H7 (cell line): ENCODE data around the gene TBC1D24. TPM values are rescaled to one million over a fixed set of nuclear protein-coding genes. Genes with fewer than 3 reads are reported as not detected.

ENCODE experiments used
- DNase-seq: peaks from one replicate; pipeline ENCODE4 v3.0.0; 2012
- H3K27me3 ChIP-seq: 2 replicates; pipeline ENCODE4 v1.6.0; 2011; ENCODE audit warnings: mild to moderate bottlenecking, low read length; ENCODE audit not compliant: control insufficient read depth, insufficient read depth
- H3K36me3 ChIP-seq: replicated peaks from 2 replicates; pipeline ENCODE4 v1.5.1; 2011; ENCODE audit warnings: low read length; ENCODE audit not compliant: control insufficient read depth, insufficient read depth
- H3K4me3 ChIP-seq: 2 replicates; pipeline ENCODE4 v1.5.1; 2011; ENCODE audit warnings: low read depth, mild to moderate bottlenecking, control low read depth, low read length, moderate library complexity; ENCODE audit not compliant: insufficient read depth
- total RNA-seq: library from RNA; depleted of rRNA; stranded (reverse); fragments of >200 nt; shearing (Covaris generic); gene quantifications from 2 replicates; pipeline ENCODE4 v1.2.3, GENCODE V29; 2014

The TBC1D24 gene
- total RNA-seq, 1 experiment from 2014 or later = 12.3 TPM

DNA sequence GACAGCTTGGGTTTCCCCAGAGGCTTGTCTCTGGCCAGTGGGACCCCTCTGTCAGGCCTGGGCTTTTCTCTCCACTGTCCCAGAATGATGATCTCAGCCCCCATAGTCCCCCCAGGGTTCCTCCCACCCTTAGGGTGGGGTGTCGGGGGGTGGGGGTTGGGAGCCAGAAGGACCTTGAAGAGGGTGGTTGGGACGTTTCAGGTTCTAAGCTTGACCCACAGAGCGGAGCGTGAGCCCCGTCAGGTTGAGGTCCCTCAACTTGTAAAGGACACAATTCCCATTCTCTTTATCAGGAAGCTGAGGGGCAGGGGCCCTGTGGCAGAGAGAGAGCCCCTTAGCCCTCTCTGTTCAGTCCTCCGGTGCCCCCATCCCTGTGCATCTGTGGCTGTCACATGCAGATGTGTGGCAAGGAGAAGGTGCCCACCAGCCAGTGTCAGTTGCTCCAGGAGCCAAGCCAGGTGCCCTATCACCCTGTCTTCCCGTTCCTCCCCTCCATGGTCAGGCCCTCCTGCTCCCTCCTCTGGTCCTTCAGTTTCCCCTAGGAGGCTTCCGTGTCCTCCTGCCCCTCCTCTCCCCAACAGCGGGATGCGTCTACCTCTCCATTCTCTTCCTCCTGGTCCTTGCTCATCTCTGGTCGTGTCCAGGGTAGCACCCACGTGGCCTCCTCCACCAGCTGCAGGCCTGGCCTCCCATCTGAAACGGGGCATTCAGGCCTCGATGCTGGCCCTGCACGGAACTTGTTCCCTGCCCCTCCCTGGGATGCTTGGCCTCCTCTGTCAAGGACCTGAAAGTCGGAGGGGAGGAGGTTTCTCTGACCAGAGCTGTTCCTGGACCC lies 5.3 kb upstream of the TBC1D24 start:
- H3K36me3 ChIP-seq = no peaks in the 10 kb centered on the region; the same call in 1 of the 2 replicates
- H3K27me3 ChIP-seq = peaks cover 56% of the 10 kb centered on the region
- DNase-seq = peak; percentile 71
- no peak overlapping the region for H3K4me3 ChIP-seq

DNA sequence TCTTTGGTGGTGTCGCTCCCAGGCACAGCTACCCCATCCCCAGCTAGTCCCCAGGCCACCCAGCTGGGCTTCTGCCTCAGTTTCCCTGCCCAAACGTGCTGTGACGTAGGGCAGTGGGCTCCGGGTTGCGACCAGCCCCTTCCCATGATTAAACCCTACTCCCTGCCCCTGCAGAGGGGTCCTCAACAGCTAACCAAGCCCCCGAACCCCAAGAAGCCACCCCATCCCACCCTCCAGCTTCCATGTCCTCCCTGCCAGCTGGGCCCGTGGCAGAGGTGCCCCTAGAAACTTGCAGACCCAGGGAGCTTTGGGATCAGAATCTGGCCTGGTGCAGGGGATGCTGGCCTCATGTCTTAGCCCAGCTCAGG lies 4.7 kb upstream of the TBC1D24 start:
- H3K27me3 ChIP-seq = peaks cover 56% of the 10 kb centered on the region
- no peaks in the 10 kb centered on the region; the same call in 1 of the 2 replicates for H3K36me3 ChIP-seq
- no peak overlapping the region for H3K4me3 ChIP-seq
- no peak for DNase-seq

DNA sequence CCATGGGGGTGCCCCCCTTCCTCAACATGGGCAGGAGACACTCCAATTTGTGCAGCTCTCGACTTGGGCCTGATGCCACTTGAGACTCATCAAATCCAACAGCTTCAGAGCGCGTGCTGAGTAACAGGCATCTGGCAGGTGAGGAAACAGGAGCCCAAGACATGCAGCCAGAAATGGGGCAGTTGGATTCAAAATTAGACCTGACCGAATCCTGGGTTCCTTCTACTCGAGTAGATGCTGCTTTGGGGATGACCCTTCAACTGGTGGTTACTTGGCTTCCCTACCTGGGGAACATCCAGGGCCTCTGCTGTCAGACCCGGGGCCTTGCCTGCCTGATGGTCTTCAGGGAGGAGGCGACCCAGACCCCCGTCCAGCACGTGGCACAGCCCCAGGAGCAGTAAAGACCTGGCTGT lies 4.3 kb upstream of the TBC1D24 start:
- Histone ChIP-seq H3K4me3 (no peak overlapping the region), H3K27me3 (peaks cover 56% of the 10 kb centered on the region), H3K36me3 (no peaks in the 10 kb centered on the region)
- DNase-seq = no peak

DNA sequence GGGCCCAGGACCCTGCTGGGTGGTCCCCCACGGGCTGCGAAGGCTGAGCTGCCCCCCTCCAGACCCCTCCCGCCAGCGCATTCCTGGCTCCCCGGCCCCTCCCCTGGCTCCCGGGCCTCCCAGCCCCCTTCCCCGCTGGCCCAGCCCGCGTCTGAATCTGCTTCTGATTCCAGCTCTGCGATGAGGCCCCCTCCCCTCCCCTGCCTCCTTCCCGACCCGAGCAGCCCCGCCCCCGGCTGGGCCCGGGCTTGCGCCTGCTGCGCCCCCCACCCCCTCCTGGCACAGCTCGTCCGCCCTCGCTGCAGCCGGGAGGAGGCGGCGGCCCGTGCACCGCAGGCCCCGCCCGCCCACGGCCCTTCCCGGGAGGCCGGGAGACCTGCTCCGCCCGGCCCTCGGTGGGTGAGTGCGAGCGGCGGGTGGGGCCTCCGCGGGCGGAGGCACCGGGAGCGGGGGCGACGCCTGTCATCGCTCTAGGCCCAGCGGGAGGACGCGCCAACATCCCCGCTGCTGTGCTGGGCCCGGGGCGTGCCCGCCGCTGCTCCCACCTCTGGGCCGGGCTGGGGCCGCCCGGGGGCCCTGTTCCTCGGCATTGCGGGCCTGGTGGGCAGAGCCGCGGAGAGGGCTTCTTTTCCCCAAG lies 3.8 kb upstream of the TBC1D24 start, which contains the start of gene NTN3:
Gene NTN3 (plus strand): TSS at position 282 of the 637 bp plus-strand sequence. CDS start 405 bp downstream, outside the sequence.
- Histone ChIP-seq H3K27me3 (peaks cover 56% of the 10 kb centered on the region), H3K4me3 (peak within 1 kb of the TSS; percentile 37), H3K36me3 (no peaks in the 10 kb centered on the region)
- peak; percentile 96 for DNase-seq

DNA sequence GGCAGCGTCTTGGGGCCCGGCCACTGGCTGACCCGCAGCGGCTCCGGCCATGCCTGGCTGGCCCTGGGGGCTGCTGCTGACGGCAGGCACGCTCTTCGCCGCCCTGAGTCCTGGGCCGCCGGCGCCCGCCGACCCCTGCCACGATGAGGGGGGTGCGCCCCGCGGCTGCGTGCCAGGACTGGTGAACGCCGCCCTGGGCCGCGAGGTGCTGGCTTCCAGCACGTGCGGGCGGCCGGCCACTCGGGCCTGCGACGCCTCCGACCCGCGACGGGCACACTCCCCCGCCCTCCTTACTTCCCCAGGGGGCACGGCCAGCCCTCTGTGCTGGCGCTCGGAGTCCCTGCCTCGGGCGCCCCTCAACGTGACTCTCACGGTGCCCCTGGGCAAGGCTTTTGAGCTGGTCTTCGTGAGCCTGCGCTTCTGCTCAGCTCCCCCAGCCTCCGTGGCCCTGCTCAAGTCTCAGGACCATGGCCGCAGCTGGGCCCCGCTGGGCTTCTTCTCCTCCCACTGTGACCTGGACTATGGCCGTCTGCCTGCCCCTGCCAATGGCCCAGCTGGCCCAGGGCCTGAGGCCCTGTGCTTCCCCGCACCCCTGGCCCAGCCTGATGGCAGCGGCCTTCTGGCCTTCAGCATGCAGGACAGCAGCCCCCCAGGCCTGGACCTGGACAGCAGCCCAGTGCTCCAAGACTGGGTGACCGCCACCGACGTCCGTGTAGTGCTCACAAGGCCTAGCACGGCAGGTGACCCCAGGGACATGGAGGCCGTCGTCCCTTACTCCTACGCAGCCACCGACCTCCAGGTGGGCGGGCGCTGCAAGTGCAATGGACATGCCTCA lies 3.1 kb upstream of the TBC1D24 start:
- H3K36me3 ChIP-seq = no peaks in the 10 kb centered on the region
- peaks cover 56% of the 10 kb centered on the region for H3K27me3 ChIP-seq
- H3K4me3 ChIP-seq = peak overlapping the region; percentile 37
- no peak for DNase-seq

DNA sequence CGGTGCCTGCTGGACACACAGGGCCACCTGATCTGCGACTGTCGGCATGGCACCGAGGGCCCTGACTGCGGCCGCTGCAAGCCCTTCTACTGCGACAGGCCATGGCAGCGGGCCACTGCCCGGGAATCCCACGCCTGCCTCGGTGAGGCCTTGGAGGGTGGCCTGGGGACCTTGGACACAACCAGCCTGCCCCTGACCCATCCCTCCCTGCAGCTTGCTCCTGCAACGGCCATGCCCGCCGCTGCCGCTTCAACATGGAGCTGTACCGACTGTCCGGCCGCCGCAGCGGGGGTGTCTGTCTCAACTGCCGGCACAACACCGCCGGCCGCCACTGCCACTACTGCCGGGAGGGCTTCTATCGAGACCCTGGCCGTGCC lies 2.5 kb upstream of the TBC1D24 start:
- H3K4me3 ChIP-seq = no peak overlapping the region
- no peak for DNase-seq
- no peaks in the 10 kb centered on the region for H3K36me3 ChIP-seq
- peaks cover 56% of the 10 kb centered on the region for H3K27me3 ChIP-seq

DNA sequence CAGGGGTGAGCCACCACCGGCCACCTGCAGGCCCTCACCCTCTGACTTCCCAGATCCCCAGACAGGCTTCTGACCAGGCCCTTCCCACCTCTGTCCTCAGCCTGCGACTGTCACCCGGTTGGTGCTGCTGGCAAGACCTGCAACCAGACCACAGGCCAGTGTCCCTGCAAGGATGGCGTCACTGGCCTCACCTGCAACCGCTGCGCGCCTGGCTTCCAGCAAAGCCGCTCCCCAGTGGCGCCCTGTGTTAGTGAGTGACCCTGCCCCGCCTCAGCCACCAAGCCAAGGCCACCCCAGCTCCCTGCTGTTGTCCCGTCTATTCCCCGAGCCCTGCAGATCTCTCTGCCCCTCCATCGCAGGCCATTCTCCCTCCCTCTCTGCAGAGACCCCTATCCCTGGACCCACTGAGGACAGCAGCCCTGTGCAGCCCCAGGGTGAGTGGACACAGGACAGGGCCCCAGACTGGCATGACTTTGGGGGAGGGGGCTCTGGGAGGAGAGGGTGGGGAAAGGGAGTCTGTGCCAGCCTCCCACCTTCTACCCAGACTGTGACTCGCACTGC lies 2.0 kb upstream of the TBC1D24 start:
- peak; percentile 68 for DNase-seq
- Histone ChIP-seq H3K36me3 (no peaks in the 10 kb centered on the region), H3K27me3 (peaks cover 56% of the 10 kb centered on the region), H3K4me3 (peak overlapping the region; percentile 73)

DNA sequence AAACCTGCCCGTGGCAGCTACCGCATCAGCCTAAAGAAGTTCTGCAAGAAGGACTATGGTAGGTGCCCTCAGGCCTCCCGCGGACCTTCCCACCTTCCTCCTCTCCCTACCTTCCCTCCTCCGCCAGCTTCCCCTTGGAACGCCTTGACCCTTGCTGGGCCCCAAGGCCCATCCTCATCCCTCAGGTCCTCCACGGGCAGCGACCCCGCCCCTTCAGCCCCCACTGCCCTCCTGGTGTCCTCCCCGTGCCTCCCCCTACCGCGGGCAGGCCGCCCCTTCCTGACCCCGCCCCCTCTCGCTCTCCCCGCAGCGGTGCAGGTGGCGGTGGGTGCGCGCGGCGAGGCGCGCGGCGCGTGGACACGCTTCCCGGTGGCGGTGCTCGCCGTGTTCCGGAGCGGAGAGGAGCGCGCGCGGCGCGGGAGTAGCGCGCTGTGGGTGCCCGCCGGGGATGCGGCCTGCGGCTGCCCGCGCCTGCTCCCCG lies 1.4 kb upstream of the TBC1D24 start:
- Histone ChIP-seq H3K27me3 (peaks cover 52% of the 10 kb centered on the region), H3K36me3 (no peaks in the 10 kb centered on the region), H3K4me3 (peak overlapping the region; percentile 73)
- peak; percentile 87 for DNase-seq

DNA sequence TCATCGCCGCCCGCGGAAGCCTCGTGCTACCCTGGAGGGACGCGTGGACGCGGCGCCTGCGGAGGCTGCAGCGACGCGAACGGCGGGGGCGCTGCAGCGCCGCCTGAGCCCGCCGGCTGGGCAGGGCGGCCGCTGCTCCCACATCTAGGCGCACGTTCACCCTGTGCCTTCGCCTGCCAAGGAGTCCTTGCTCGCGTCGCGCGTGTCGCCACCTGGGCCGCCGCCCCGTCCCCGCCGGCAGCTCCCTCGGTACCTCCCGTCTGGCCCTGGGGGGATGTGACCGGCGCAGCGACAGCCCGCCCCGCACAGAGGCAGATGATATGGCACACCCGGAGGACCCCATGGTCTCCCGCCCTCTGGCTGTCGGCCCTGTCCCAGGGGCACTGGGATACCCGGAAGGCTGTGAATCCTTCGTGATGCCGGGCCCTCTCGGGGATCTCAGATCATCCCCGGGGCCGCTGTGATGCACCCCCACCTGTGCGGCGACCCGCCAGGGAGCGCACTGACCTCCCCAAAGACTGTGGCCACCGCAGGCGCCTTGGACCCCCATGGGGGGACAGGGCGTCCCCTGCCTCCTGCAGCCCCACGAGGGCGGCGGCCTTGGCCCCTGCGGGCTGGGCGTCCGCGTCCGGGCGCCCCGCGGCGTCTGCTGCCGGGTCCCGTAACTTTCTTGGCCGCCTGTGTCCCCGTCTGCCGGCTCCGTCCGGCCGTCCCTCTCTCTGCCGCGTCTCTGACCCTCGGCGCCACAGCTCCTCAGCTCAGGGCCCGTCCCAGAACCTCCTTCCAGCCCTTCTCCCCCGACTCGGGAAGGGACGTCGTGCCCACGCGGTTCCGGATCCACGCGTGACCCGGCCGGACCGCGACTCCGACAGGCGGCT lies 689 bp upstream of the TBC1D24 start:
- peak overlapping the region; percentile 73 for H3K4me3 ChIP-seq
- peak; percentile 90 for DNase-seq
- no peaks in the 10 kb centered on the region for H3K36me3 ChIP-seq
- peaks cover 46% of the 10 kb centered on the region for H3K27me3 ChIP-seq

DNA sequence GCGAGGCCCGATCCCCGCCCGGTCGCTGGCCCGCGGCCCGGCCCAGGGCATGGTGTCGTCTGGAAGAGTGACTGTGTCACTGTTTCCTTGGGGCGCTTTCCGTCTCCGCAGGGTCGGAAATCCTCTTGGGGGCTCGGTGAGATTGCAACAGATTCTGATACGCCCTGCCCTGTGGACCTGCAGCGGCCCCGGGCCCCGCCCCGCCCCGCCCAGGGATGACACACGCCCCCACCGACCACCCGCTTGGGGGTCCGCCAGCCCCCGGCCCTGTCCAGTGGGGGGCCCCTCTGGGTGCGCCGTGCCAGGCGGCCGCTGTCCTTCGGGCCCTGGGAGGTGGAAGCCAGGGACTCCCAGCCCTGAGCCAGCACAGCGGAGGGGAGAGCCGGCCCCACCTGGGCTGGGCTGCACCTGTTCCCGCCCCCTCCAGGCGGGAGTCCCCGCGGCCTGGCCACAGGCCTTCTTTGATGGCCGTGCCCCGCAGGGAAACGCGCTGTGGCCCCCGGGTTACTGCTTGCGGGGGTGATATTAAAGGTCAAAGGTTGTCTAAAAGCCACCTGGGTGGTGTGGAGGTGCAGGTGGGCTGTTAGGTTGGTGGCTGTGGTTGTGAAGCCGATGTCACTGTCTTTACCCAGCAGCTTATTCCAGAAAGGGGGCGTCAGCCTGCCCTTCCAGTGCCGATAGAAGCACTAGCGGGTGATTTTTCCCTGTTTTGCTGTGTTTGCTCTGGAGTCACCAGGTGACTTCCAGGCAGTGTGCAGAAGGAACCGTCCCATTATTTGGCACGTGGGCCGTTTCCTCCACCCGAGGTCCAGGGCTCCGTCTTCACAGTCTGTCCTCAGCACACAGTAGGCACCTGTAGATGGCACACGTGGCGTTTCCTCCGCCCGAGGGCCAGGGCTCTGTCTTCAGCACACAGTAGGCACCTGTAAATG lies 752 bp downstream of the TBC1D24 start:
- peak; percentile 95 for DNase-seq
- H3K36me3 ChIP-seq = no peaks in the 10 kb centered on the region
- peaks cover 33% of the 10 kb centered on the region for H3K27me3 ChIP-seq
- peak overlapping the region; percentile 63 for H3K4me3 ChIP-seq

DNA sequence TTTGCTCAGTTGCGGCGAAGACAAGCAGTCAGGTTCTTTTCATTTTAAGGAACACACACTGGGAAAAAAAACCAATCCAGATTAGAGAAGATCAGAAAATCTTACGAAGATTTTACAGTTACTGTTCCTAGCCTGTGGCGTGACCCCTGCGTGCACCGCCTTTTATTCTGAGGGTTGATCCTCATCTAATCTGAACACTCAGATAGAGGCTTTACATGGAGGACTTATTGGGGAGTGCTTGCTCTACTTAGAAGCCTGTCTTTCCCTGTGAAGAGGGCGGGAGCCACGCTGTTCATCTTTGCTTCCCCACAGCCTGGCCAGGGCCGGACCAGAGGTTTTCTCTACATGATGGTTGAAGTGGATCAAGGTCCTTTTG lies 1.4 kb downstream of the TBC1D24 start:
- no peaks in the 10 kb centered on the region for H3K36me3 ChIP-seq
- no peak overlapping the region for H3K4me3 ChIP-seq
- no peak for DNase-seq
- peaks cover 29% of the 10 kb centered on the region for H3K27me3 ChIP-seq

DNA sequence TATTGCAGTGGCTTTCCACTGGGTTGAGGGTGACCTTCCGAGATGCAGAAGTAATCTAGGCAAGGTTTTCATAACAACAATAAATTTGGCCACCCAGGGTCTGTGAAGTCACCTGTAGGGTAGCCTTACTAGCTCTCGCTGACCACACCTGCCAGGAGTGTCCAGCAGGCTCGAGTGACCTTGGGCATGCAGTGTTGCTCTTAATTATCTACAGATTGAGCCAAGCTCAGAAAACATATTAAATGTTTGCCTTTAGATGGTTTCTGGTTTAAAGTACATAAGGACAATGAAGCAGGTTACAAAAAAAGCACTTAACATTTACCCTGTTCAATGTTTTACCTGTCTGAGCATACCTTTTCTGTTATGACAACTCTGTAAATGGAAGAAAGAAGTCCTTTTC lies 1.8 kb downstream of the TBC1D24 start:
- Histone ChIP-seq H3K4me3 (no peak overlapping the region), H3K27me3 (peaks cover 25% of the 10 kb centered on the region), H3K36me3 (no peaks in the 10 kb centered on the region)
- no peak for DNase-seq

DNA sequence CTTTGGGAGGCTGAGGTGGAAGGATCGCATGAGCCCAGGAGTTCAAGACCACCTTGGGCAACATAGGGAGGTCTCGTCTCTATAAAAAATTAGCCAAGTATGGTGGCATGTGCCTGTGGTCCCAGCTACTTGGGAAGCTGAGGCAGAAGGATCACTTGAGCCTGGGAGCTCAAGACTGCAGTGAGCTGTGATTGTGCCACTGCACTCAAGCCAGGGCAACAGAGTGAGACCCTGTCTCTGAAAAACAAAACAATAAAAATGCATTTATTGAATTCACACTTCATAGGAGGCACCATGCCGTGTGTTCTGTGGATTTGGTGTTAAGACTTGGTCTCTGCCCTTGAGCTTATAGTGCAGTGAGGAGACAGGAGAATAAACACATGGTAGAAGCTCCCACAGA lies 2.4 kb downstream of the TBC1D24 start:
- Histone ChIP-seq H3K4me3 (no peak overlapping the region), H3K36me3 (no peaks in the 10 kb centered on the region), H3K27me3 (peaks cover 20% of the 10 kb centered on the region)
- no peak for DNase-seq
